GM12878 (cell line): ENCODE measurements around the gene DQX1. TPM values are rescaled to one million over a fixed set of nuclear protein-coding genes. Genes with fewer than 3 reads are reported as not detected.

ENCODE experiments used
- CREM ChIP-seq: IDR thresholded peaks from 2 replicates; pipeline ENCODE4 v1.6.1; 2014; ENCODE audit warnings: antibody characterized with exemption, low read depth
- EGR1 ChIP-seq, 2 experiments: IDR thresholded peaks; 1 replicate in 1 of 2; 2 replicates in 1 of 2; pipeline ENCODE4 v1.6.1; 2011 to 2012; ENCODE audit warnings: low read depth in 2 of 2, low read length in 2 of 2, borderline replicate concordance in 1 of 2, mild to moderate bottlenecking in 1 of 2, moderate library complexity in 1 of 2
- FOS ChIP-seq: IDR thresholded peaks from 3 replicates; pipeline ENCODE4 v1.6.1; 2011; ENCODE audit warnings: borderline replicate concordance; ENCODE audit not compliant: insufficient read length; ENCODE audit errors: extremely low read depth
- IRF4 ChIP-seq: IDR thresholded peaks from 2 replicates; pipeline ENCODE4 v1.6.1; 2011; ENCODE audit warnings: low read depth, low read length
- MTA3 ChIP-seq: IDR thresholded peaks from 2 replicates; pipeline ENCODE4 v1.6.1; 2012; ENCODE audit warnings: low read length, inconsistent platforms, borderline replicate concordance
- MYC ChIP-seq: IDR thresholded peaks from 2 replicates; pipeline ENCODE4 v1.6.1; 2011; ENCODE audit warnings: mild to moderate bottlenecking, low read length, moderate library complexity, inconsistent platforms; ENCODE audit not compliant: insufficient read depth, insufficient replicate concordance, insufficient read length, severe bottlenecking
- NR2F1 ChIP-seq: fragments of 450-650 bp; conservative IDR thresholded peaks from 2 replicates; pipeline ENCODE4 v1.6.1; 2017; ENCODE audit warnings: mild to moderate bottlenecking
- POU2F2 ChIP-seq: IDR thresholded peaks from 3 replicates; pipeline ENCODE4 v1.6.1; 2011; ENCODE audit warnings: low read depth, mild to moderate bottlenecking, low read length, borderline replicate concordance
- SUZ12 ChIP-seq: fragments of 200-600 bp; sonication (generic); IDR thresholded peaks from one replicate; pipeline ENCODE4 v1.6.1; 2018; ENCODE audit warnings: antibody characterized with exemption, mild to moderate bottlenecking; ENCODE audit not compliant: unreplicated experiment
- TARDBP ChIP-seq: IDR thresholded peaks from 2 replicates; pipeline ENCODE4 v1.6.1; 2016; ENCODE audit warnings: borderline replicate concordance
- ZNF217 ChIP-seq: fragments of 450-650 bp; IDR thresholded peaks from 2 replicates; pipeline ENCODE4 v1.6.1; 2017; ENCODE audit warnings: antibody characterized with exemption, mild to moderate bottlenecking
- ZSCAN29 ChIP-seq: fragments of 450-650 bp; IDR thresholded peaks from 2 replicates; pipeline ENCODE4 v1.6.1; 2017; ENCODE audit warnings: mild to moderate bottlenecking, moderate library complexity
- polyA plus RNA-seq, 11 experiments: library from polyadenylated mRNA; depleted of rRNA in 4 of 11; unstranded in 6 of 11; stranded (reverse) in 5 of 11; fragments of >200 nt; fragmentation: Nextera tagmentation in 4 of 11; fragmentation: Illumina TruSeq in 1 of 11; extraction: Ambion mirVana in 4 of 11; extraction: Trizol in 1 of 11; gene quantifications; 1 replicate in 1 of 11; 2 replicates in 10 of 11; pipeline versions ENCODE4 v1.2.1 to v1.2.3, GENCODE V29; 2011 to 2016; ENCODE audit warnings: inconsistent platforms in 2 of 11, missing spikeins in 2 of 11, low read depth in 1 of 11
- total RNA-seq, 4 experiments: library from RNA; depleted of rRNA in 3 of 4; stranded (reverse); fragments of >200 nt in 3 of 4; fragmentation: Illumina TruSeq in 1 of 4; extraction: Trizol in 1 of 4; gene quantifications; 2 replicates each; pipeline versions ENCODE4 v1.2.1 to v1.2.3, GENCODE V29; 2013 to 2021
- TF ChIP-seq, protein P1 (sequence below): fragments of 450-650 bp; IDR thresholded peaks from 2 replicates; pipeline ENCODE4 v1.6.1; 2017; ENCODE audit warnings: low read depth, mild to moderate bottlenecking, moderate library complexity
- TF ChIP-seq, protein P2 (sequence below): IDR thresholded peaks from 2 replicates; pipeline ENCODE4 v1.6.1; 2011; ENCODE audit warnings: low read depth, low read length, improper control_type of control experiment, borderline replicate concordance
- TF ChIP-seq, protein P3 (sequence below): IDR thresholded peaks from 2 replicates; pipeline ENCODE4 v1.6.1; 2012; ENCODE audit warnings: low read depth, low read length, improper control_type of control experiment
- TF ChIP-seq, protein P4 (sequence below): IDR thresholded peaks from 2 replicates; pipeline ENCODE4 v1.6.1; 2011; ENCODE audit warnings: borderline replicate concordance, low read depth, mild to moderate bottlenecking, moderate library complexity, mixed read lengths, low read length; ENCODE audit not compliant: insufficient read depth; ENCODE audit errors: extremely low read length
- TF ChIP-seq, protein P5 (sequence below): fragments of 450-650 bp; conservative IDR thresholded peaks from 2 replicates; pipeline ENCODE4 v1.6.1; 2017; ENCODE audit warnings: mild to moderate bottlenecking, moderate library complexity
- TF ChIP-seq, protein P6 (sequence below): fragments of 450-650 bp; formaldehyde crosslinking; IDR thresholded peaks from 2 replicates; pipeline ENCODE4 v1.5.0; 2022; ENCODE audit warnings: mild to moderate bottlenecking, missing genetic modification characterization

The DQX1 gene
- total and polyA plus RNA-seq, 10 of the 15 experiments (the other 5 are each of a cell fraction or from before 2014, with no cell fraction given) = 0.34 to 2.1 (median 0.86) TPM

DNA sequence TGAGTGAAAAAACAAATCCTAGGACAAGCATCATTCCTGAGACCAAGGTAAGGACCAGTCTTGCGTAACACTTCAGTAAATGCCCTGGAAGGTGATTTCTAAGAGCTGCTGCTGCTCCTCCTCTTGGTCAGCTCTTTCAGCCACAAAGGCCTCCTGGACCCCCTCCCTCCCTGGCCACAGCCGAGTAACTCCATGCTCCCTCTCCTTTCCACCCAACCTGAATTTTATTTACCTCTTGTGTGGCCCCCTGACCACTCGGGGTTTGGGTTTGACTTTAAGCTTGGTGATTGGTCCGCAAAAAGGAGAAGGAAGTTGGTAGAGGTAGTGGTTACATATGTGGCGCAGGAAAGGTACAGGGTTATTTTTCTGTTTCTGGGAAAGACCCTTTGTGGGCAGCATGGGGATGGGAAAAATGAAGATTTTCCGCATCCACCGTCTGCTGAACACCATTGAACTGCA is 12.9 kb upstream of the DQX1 start (continued):
- TF ChIP-seq TARDBP (no peak), MTA3 (peak; percentile 54; the same call in 1 of the 2 replicates), FOS (no peak), MYC (no peak), IRF4 (0 out of 2 replicates have a peak, but pooled peaks have one; percentile 26), ZNF217 (no peak), NR2F1 (0 out of 2 replicates have a peak, but pooled peaks have one; percentile 16), SUZ12 (no peak), POU2F2 (no peak), ZSCAN29 (no peak), EGR1 (IDR thresholded peaks at IDR 0.05; ENCODE audit: borderline replicate concordance in 1 of 2, low read depth in 2 of 2, low read length in 2 of 2) (no peak), CREM (peak; percentile 64; the same call in 1 of the 2 replicates)
- TF ChIP-seq, protein P1, sequence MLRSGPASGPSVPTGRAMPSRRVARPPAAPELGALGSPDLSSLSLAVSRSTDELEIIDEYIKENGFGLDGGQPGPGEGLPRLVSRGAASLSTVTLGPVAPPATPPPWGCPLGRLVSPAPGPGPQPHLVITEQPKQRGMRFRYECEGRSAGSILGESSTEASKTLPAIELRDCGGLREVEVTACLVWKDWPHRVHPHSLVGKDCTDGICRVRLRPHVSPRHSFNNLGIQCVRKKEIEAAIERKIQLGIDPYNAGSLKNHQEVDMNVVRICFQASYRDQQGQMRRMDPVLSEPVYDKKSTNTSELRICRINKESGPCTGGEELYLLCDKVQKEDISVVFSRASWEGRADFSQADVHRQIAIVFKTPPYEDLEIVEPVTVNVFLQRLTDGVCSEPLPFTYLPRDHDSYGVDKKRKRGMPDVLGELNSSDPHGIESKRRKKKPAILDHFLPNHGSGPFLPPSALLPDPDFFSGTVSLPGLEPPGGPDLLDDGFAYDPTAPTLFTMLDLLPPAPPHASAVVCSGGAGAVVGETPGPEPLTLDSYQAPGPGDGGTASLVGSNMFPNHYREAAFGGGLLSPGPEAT = peak; percentile 70; the same call in 1 of the 2 replicates
- TF ChIP-seq, protein P2, sequence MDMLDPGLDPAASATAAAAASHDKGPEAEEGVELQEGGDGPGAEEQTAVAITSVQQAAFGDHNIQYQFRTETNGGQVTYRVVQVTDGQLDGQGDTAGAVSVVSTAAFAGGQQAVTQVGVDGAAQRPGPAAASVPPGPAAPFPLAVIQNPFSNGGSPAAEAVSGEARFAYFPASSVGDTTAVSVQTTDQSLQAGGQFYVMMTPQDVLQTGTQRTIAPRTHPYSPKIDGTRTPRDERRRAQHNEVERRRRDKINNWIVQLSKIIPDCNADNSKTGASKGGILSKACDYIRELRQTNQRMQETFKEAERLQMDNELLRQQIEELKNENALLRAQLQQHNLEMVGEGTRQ = no peak
- TF ChIP-seq, protein P3, sequence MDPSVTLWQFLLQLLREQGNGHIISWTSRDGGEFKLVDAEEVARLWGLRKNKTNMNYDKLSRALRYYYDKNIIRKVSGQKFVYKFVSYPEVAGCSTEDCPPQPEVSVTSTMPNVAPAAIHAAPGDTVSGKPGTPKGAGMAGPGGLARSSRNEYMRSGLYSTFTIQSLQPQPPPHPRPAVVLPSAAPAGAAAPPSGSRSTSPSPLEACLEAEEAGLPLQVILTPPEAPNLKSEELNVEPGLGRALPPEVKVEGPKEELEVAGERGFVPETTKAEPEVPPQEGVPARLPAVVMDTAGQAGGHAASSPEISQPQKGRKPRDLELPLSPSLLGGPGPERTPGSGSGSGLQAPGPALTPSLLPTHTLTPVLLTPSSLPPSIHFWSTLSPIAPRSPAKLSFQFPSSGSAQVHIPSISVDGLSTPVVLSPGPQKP = no peak
- TF ChIP-seq, protein P4, sequence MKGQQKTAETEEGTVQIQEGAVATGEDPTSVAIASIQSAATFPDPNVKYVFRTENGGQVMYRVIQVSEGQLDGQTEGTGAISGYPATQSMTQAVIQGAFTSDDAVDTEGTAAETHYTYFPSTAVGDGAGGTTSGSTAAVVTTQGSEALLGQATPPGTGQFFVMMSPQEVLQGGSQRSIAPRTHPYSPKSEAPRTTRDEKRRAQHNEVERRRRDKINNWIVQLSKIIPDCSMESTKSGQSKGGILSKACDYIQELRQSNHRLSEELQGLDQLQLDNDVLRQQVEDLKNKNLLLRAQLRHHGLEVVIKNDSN = no peak
- TF ChIP-seq, protein P5, sequence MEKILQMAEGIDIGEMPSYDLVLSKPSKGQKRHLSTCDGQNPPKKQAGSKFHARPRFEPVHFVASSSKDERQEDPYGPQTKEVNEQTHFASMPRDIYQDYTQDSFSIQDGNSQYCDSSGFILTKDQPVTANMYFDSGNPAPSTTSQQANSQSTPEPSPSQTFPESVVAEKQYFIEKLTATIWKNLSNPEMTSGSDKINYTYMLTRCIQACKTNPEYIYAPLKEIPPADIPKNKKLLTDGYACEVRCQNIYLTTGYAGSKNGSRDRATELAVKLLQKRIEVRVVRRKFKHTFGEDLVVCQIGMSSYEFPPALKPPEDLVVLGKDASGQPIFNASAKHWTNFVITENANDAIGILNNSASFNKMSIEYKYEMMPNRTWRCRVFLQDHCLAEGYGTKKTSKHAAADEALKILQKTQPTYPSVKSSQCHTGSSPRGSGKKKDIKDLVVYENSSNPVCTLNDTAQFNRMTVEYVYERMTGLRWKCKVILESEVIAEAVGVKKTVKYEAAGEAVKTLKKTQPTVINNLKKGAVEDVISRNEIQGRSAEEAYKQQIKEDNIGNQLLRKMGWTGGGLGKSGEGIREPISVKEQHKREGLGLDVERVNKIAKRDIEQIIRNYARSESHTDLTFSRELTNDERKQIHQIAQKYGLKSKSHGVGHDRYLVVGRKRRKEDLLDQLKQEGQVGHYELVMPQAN = no peak
- TF ChIP-seq, protein P6, sequence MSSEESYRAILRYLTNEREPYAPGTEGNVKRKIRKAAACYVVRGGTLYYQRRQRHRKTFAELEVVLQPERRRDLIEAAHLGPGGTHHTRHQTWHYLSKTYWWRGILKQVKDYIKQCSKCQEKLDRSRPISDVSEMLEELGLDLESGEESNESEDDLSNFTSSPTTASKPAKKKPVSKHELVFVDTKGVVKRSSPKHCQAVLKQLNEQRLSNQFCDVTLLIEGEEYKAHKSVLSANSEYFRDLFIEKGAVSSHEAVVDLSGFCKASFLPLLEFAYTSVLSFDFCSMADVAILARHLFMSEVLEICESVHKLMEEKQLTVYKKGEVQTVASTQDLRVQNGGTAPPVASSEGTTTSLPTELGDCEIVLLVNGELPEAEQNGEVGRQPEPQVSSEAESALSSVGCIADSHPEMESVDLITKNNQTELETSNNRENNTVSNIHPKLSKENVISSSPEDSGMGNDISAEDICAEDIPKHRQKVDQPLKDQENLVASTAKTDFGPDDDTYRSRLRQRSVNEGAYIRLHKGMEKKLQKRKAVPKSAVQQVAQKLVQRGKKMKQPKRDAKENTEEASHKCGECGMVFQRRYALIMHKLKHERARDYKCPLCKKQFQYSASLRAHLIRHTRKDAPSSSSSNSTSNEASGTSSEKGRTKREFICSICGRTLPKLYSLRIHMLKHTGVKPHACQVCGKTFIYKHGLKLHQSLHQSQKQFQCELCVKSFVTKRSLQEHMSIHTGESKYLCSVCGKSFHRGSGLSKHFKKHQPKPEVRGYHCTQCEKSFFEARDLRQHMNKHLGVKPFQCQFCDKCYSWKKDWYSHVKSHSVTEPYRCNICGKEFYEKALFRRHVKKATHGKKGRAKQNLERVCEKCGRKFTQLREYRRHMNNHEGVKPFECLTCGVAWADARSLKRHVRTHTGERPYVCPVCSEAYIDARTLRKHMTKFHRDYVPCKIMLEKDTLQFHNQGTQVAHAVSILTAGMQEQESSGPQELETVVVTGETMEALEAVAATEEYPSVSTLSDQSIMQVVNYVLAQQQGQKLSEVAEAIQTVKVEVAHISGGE (CRISPR knock-in tag) = no peak
